ENCODE measurements around the gene LIN7A.

DNA sequence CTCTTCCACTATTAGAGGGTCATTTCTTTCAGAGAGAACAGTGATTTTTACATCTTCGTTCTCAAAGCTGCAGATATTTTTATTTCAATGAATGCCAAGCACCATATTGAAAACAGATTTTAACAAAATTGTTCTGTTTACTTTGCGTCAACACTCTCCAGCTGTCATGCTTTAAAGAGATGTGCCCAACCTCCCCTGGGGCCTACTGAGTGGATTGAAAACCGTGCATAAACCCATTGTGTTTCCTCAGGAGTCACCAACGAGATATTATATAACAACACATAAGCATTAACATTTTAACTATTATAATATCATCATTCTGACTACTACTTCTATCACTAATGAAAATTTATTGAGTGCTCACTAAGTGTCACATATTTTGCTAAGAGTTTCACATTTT is 139.5 kb downstream of the LIN7A start:
- TF ChIP-seq, protein P1, sequence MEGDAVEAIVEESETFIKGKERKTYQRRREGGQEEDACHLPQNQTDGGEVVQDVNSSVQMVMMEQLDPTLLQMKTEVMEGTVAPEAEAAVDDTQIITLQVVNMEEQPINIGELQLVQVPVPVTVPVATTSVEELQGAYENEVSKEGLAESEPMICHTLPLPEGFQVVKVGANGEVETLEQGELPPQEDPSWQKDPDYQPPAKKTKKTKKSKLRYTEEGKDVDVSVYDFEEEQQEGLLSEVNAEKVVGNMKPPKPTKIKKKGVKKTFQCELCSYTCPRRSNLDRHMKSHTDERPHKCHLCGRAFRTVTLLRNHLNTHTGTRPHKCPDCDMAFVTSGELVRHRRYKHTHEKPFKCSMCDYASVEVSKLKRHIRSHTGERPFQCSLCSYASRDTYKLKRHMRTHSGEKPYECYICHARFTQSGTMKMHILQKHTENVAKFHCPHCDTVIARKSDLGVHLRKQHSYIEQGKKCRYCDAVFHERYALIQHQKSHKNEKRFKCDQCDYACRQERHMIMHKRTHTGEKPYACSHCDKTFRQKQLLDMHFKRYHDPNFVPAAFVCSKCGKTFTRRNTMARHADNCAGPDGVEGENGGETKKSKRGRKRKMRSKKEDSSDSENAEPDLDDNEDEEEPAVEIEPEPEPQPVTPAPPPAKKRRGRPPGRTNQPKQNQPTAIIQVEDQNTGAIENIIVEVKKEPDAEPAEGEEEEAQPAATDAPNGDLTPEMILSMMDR (IDR thresholded peaks at IDR 0.05), result no peak
- TF ChIP-seq POLR2AphosphoS5 (IDR thresholded peaks at IDR 0.05), result no peak

Measured in esophagus muscularis mucosa (tissue), 3 donors.